Mucosa of descending colon (tissue), 3 donors: ENCODE data around the gene CEBPB. TPM values are rescaled to one million over a fixed set of nuclear protein-coding genes. Genes with fewer than 3 reads are reported as not detected.
A peak's percentile ranks its signal among the peaks of the same experiment; 100 is the strongest.

ENCODE experiments used
- ATAC-seq: fragments of 200-7000 bp; cut with Tn5 transposase; one replicate; pipeline ENCODE4 v1.9.1; 2020; ENCODE audit warnings: mild to moderate bottlenecking, moderate library complexity
- DNase-seq, 3 donors: peaks; one replicate each; pipeline ENCODE4 v3.0.0-alpha.2; 2020
- H3K36me3 ChIP-seq: fragments of 200-600 bp; one replicate; pipeline ENCODE4 v1.8.0; 2021; ENCODE audit warnings: low read depth, mild to moderate bottlenecking
- H3K4me1 ChIP-seq: fragments of 200-600 bp; one replicate; pipeline ENCODE4 v1.8.0; 2021; ENCODE audit warnings: low read depth, mild to moderate bottlenecking
- H3K4me3 ChIP-seq: fragments of 200-600 bp; one replicate; pipeline ENCODE4 v1.8.0; 2021; ENCODE audit warnings: mild to moderate bottlenecking
- H3K9me3 ChIP-seq: fragments of 200-600 bp; one replicate; pipeline ENCODE4 v1.8.0; 2021; ENCODE audit warnings: mild to moderate bottlenecking
- intact Hi-C, 2 donors: fragments of 100-400 bp; cut with DNase I in 1 of 2; cut with micrococcal nuclease in 1 of 2; formaldehyde crosslinking; loops; one replicate each; pipeline versions ENCODE4 v1.11.0 to v1.11.1; 2022; cut with DNase I, micrococcal nuclease
- total RNA-seq, 3 donors: library from RNA; stranded (reverse); fragmentation: NEBNext Ultra II Directional in 2 of 3; extraction: Animal tissue kit (Norgen Biotek cat#: 25700) in 2 of 3; gene quantifications; one replicate each; pipeline versions ENCODE4 v1.2.1 to v1.2.4, GENCODE V29; 2021 to 2023
- TF ChIP-seq, protein P1 (sequence below): fragments of 200-600 bp; IDR thresholded peaks from one replicate; pipeline ENCODE4 v1.8.0; 2022; ENCODE audit warnings: antibody characterized with exemption, mild to moderate bottlenecking
- donor health status: DM: no; HTN: no; CAD: no; lungs with moderate emphysema.
- donor health status: DM: no; HTN: no; CAD: no.
- donor health status: DM: no; HTN: yes; CAD: no.

The CEBPB gene
- total RNA-seq, 3 donors from 2014 or later = 20.2 to 86.7 (median 41.3) TPM

DNA sequence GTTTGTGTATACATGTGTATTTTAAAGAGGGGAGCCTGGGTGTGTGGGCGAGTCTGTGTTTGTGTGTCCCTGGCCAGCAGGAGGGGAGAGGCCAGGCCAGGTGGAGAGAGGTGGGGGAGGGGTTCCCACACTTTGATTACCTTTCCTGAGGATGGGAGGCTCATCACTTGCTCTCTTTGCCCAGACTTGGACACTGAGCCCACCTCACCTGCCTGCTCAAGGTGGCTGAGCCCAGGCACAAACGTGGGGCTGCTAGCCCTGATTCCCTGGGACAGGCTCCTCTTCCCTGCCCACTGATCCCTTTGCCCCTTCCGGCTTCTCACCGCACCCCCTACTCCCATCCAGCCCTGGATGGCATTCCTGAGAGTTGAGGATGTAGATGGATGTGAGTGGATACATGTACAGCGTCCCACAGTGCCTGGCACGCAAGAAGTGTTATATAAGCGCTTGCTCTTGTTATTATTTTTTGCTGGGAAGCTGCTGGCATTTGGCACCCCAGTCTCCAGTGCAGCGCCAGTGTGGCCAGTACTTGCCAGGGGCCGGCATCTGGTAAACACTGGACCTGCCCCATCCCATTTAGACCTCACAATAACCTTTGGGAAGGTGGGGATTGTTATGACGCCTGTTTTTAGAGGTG lies 2.7 kb downstream of the CEBPB start:
- Histone ChIP-seq H3K4me1 (peaks cover 18% of the 10 kb centered on the region), H3K36me3 (no peaks in the 10 kb centered on the region), H3K9me3 (no peaks in the 10 kb centered on the region), H3K4me3 (peak overlapping the region; percentile 63)
- intact Hi-C loops = loop anchor here in 1 of 2 donors (10.0 kb wide), 1 partner anchor 91 kb away; no protein-coding TSS in a partner anchor
- TF ChIP-seq, protein P1, sequence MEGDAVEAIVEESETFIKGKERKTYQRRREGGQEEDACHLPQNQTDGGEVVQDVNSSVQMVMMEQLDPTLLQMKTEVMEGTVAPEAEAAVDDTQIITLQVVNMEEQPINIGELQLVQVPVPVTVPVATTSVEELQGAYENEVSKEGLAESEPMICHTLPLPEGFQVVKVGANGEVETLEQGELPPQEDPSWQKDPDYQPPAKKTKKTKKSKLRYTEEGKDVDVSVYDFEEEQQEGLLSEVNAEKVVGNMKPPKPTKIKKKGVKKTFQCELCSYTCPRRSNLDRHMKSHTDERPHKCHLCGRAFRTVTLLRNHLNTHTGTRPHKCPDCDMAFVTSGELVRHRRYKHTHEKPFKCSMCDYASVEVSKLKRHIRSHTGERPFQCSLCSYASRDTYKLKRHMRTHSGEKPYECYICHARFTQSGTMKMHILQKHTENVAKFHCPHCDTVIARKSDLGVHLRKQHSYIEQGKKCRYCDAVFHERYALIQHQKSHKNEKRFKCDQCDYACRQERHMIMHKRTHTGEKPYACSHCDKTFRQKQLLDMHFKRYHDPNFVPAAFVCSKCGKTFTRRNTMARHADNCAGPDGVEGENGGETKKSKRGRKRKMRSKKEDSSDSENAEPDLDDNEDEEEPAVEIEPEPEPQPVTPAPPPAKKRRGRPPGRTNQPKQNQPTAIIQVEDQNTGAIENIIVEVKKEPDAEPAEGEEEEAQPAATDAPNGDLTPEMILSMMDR = no peak
- peak in 1 of 3 donors; percentile 37 for DNase-seq
- no peak for ATAC-seq

DNA sequence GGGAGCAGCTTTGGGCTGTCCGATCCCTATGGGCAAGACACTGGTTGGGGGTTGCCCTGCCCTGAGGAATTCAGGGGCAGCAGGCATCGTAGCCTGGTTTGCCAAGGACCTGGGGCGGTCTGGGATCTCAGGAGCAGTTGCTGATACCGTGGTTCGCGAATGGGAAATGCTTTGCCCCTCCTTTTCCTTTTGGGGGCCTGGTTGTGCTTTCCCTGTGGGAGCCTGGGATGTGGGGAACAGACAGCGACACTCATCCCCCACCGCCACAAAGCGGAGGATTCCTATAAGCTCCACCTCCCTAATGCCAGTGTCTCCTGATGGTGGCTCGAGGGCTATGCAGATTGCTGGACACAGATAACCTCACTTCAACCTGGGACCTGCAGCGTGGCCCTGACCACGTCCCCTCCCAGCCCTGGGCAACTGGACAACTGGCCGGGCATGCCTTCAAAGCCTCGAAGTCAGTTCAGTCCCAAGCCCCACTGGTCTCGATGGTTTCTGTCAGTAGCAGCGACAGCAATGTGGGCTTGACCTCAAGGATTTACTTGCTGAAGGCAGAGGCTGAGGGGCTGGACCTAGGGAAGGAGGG lies 3.3 kb downstream of the CEBPB start:
- no peaks in the 10 kb centered on the region for H3K36me3 ChIP-seq
- ATAC-seq (no peak), DNase-seq (no peak)
- intact Hi-C loops = loop anchor here in 1 of 2 donors (10.0 kb wide), 1 partner anchor 91 kb away; no protein-coding TSS in a partner anchor
- H3K4me3 ChIP-seq = no peak overlapping the region
- TF ChIP-seq, protein P1 = no peak
- H3K9me3 ChIP-seq = no peaks in the 10 kb centered on the region
- peaks cover 18% of the 10 kb centered on the region for H3K4me1 ChIP-seq

DNA sequence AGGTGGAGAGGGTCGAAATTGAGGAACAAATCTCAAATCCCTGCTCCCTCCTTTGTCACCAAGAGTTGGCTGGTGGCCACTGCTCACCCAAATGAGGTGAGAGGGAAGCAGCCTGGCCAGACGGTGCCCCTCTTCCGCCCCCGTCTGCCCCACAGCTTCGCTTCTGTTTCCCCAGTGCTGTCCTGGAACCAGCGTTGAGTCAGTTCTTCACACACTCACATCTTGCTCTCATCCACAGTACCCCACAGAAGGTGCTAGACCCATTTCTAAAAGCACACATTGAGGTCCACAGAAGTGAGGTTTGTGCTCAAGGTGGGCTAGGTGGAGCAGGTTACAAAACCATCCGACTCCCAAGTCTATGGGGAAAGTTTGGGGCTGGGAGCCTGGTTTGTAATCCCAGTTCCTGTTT lies 3.8 kb downstream of the CEBPB start:
- TF ChIP-seq, protein P1 = no peak
- DNase-seq = no peak
- intact Hi-C loops = loop anchor here in 1 of 2 donors (10.0 kb wide), 1 partner anchor 90 kb away; no protein-coding TSS in a partner anchor
- H3K9me3 ChIP-seq = no peaks in the 10 kb centered on the region
- no peak overlapping the region for H3K4me3 ChIP-seq
- H3K4me1 ChIP-seq = peaks cover 18% of the 10 kb centered on the region
- no peaks in the 10 kb centered on the region for H3K36me3 ChIP-seq
- ATAC-seq = no peak

DNA sequence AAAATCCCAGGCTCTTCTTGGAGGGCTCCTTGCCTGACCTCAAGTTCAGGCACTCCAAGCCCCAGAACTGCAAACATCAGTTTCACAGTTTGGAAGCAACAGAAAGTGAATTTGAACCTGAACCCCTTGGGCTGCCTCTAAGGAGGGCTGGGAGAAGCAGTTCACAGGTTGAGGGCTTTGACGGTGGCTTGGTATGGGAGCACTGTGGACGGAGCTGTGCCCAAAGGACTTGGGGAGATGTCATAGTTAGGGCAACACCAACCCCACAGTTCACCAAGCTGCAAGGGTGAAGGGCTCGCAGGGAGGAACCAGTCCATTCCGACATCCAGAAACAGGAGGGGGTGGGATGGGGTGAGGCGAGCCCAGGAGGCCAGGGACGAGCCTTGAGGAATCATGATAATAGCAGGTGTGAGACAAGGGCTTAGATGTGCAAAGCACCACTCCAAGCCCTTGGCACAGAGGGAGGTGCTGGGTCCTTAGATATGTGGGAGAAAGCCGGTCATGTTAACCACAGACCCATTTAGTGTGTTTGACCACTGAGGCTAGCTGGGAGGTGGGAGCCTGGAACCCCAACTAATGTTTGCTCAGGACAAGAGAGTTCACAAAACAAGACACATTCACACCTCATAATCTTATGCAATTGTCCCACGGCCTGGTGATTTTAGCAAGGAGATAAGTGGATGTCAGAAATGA lies 4.3 kb downstream of the CEBPB start:
- intact Hi-C loops = loop anchor here in 1 of 2 donors (10.0 kb wide), 1 partner anchor 90 kb away; no protein-coding TSS in a partner anchor
- no peaks in the 10 kb centered on the region for H3K9me3 ChIP-seq
- no peak overlapping the region for H3K4me3 ChIP-seq
- no peak for ATAC-seq
- TF ChIP-seq, protein P1 = no peak
- peaks cover 18% of the 10 kb centered on the region for H3K4me1 ChIP-seq
- H3K36me3 ChIP-seq = no peaks in the 10 kb centered on the region
- DNase-seq = no peak

DNA sequence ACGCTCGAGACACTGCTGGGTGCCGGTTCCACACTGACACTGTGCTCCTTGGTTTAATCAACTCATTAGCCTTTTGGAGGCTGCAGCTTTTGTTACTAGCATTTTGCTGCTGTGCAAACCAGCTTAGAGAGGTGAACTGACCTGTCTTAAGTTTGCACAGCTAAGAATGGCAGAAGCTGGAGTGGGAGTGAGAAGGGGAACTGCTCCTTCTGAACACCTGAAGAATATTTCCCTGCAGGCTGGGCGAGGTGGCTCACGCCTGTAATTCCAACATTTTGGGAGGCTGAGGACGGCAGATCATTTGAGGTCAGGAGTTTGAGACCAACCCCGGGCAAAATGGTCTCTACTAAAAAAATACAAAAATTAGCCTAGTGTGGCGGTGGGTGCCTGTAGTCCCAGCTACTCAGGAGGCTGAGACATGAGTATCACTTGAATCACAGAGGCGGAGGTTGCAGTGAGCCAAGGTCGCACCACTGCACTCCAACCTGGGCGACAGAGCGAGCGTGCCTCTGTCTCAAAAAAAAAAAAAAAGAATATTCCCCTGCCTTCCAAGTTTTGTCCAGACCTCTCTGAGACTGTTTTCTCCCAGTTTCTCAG lies 5.0 kb downstream of the CEBPB start:
- Histone ChIP-seq H3K4me3 (no peak overlapping the region), H3K36me3 (no peaks in the 10 kb centered on the region), H3K4me1 (peaks cover 18% of the 10 kb centered on the region), H3K9me3 (no peaks in the 10 kb centered on the region)
- DNase-seq = no peak
- intact Hi-C loops = loop anchor here in 1 of 2 donors (10.0 kb wide), 1 partner anchor 89 kb away; no protein-coding TSS in a partner anchor
- no peak for ATAC-seq
- TF ChIP-seq, protein P1 = no peak
